Measurements from ENCODE around the gene SART1.

DNA sequence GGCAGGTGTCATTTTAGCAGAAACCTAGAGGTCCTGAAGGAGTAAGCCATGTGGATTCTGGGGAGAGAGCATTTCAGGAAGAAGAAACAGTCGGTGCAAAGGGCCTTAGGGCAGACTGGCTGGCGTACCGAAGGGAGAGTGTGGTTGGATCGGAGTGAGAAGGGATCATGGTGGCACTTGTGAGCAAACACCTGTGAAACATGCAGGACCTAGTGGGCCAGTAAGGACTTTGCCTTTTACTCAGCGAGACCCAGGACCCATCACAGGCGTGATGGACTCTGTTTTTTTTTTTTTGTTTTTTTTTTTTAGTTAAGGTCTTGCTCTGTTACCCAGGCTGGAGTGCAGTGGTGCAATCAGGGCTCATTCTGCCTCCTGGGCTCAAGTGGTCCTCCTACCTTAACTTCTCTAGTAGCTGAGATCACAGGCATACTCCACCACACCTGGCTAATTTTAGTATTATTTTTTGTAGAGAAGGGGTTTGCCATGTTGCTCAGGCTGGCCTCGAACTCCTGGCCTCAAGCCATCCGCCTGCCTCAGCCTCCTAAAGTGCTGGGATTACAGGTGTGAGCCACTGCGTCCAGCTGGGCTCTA, 19.7 kb upstream of the SART1 start:
- no peak for TF ChIP-seq POLR2AphosphoS5 (IDR thresholded peaks at IDR 0.05; ENCODE audit: low read depth, low read length)
- TF ChIP-seq, protein P1, sequence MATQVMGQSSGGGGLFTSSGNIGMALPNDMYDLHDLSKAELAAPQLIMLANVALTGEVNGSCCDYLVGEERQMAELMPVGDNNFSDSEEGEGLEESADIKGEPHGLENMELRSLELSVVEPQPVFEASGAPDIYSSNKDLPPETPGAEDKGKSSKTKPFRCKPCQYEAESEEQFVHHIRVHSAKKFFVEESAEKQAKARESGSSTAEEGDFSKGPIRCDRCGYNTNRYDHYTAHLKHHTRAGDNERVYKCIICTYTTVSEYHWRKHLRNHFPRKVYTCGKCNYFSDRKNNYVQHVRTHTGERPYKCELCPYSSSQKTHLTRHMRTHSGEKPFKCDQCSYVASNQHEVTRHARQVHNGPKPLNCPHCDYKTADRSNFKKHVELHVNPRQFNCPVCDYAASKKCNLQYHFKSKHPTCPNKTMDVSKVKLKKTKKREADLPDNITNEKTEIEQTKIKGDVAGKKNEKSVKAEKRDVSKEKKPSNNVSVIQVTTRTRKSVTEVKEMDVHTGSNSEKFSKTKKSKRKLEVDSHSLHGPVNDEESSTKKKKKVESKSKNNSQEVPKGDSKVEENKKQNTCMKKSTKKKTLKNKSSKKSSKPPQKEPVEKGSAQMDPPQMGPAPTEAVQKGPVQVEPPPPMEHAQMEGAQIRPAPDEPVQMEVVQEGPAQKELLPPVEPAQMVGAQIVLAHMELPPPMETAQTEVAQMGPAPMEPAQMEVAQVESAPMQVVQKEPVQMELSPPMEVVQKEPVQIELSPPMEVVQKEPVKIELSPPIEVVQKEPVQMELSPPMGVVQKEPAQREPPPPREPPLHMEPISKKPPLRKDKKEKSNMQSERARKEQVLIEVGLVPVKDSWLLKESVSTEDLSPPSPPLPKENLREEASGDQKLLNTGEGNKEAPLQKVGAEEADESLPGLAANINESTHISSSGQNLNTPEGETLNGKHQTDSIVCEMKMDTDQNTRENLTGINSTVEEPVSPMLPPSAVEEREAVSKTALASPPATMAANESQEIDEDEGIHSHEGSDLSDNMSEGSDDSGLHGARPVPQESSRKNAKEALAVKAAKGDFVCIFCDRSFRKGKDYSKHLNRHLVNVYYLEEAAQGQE (IDR thresholded peaks at IDR 0.05; ENCODE audit: insufficient read depth in 1 of 2, low read depth in 2 of 2, low read length in 2 of 2), result no peak
- no peak for TF ChIP-seq SIN3A (IDR thresholded peaks at IDR 0.05; ENCODE audit: borderline replicate concordance, insufficient read depth, low read length)

Measured in PFSK-1 (cell line).